ENCODE measurements around the gene TMEM121. TPM values are rescaled to one million over a fixed set of nuclear protein-coding genes. Genes with fewer than 3 reads are reported as not detected.

The TMEM121 gene
- total RNA-seq, 4 donors from 2014 or later, result 3.9 to 6.7 (median 5.2) TPM

DNA sequence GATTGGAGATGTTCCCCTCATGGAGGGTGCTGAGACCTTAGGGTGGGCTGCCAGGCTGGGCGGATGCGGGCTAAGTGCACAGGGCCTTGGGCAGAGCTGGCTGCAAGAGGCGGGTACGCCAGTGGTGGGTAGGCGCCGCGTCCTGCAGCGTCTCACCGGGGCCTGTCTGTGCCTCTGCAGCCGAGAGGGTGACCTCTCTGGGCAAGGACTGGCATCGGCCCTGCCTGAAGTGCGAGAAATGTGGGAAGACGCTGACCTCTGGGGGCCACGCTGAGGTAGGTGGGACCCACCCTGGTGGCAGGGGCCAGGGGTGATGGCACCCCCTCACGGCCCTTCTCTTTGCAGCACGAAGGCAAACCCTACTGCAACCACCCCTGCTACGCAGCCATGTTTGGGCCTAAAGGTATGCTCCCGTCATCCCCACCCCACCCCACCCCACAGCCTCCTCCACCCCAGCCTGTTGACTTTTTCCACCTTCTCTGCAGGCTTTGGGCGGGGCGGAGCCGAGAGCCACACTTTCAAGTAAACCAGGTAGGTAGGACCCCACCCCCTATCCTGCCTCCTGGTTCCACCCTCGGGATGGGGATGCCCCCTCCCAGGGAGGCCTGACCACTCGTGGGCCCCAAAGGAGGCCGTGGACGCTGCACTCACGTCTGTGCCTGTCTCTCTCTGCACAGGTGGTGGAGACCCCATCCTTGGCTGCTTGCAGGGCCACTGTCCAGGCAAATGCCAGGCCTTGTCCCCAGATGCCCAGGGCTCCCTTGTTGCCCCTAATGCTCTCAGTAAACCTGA, 38.2 kb upstream of the TMEM121 start:
- H3K27me3 ChIP-seq, result no peaks in the 10 kb centered on the region
- peak overlapping the region; percentile 70 to 97 (median 94) for H3K27ac ChIP-seq
- TF ChIP-seq, protein P1, sequence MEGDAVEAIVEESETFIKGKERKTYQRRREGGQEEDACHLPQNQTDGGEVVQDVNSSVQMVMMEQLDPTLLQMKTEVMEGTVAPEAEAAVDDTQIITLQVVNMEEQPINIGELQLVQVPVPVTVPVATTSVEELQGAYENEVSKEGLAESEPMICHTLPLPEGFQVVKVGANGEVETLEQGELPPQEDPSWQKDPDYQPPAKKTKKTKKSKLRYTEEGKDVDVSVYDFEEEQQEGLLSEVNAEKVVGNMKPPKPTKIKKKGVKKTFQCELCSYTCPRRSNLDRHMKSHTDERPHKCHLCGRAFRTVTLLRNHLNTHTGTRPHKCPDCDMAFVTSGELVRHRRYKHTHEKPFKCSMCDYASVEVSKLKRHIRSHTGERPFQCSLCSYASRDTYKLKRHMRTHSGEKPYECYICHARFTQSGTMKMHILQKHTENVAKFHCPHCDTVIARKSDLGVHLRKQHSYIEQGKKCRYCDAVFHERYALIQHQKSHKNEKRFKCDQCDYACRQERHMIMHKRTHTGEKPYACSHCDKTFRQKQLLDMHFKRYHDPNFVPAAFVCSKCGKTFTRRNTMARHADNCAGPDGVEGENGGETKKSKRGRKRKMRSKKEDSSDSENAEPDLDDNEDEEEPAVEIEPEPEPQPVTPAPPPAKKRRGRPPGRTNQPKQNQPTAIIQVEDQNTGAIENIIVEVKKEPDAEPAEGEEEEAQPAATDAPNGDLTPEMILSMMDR (IDR thresholded peaks at IDR 0.05), result no peak
- TF ChIP-seq EP300 (IDR thresholded peaks at IDR 0.05) (no peak), POLR2AphosphoS5 (IDR thresholded peaks at IDR 0.05) (no peak), POLR2A (IDR thresholded peaks at IDR 0.05) (no peak)
- no peak for ATAC-seq
- WGBS, 2 donors (ENCODE audit: low coverage in 1 of 2), result no CpG with 5 or more reads among the region's 26 CpGs
- H3K4me3 ChIP-seq, result peak overlapping the region; percentile 28 to 61
- peaks cover 0 to 8% of the 10 kb centered on the region in 2 donors for H3K36me3 ChIP-seq
- H3K4me1 ChIP-seq, result peaks cover 0 to 88% (median 65%) of the 10 kb centered on the region in 3 donors
- H3K9me3 ChIP-seq, result no peaks in the 10 kb centered on the region

DNA sequence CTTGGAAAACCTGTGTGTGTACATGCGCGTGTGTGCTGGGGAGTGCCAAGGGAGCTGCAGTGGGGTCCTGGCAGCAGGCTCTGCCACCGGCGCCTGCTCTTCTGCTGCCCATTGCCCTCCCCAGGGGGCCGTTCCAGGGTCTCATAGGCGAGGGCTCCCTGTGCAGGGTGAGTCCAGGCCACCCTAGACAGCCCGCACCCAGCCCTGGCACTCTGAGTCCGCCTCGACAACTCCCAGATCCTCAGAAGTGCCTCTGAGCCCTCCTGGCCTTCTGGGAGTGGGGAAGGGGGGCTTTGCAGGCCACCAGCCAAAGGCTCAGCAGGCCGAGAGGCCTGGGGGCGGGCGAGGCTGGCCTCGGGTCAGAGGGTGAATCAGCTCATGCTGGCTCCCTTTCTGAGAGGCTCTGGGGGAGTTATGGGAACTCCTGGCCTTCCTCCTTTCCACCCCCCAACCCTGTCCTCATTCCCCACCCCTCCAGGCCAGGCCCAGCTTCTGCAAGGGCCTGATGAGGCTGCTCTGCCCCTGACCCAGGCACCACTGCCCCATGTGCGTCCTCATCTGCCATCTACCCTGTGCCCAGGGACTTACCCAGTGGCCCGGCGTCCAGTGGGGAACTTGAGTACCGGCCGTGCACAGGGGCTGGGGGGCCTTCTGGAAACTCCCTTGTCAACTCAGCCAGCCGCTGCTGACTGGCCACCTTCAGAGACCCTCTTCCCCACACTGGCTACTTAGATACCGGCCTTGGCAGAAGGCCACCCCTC, 37.4 kb upstream of the TMEM121 start:
- Histone ChIP-seq H3K27me3 (no peaks in the 10 kb centered on the region), H3K4me1 (peaks cover 0 to 80% (median 57%) of the 10 kb centered on the region in 3 donors), H3K4me3 (peak overlapping the region in 1 of 2 donors; percentile 61), H3K36me3 (peaks cover 0 to 12% of the 10 kb centered on the region in 2 donors), H3K27ac (peak overlapping the region; percentile 85 to 97 (median 94)), H3K9me3 (no peaks in the 10 kb centered on the region)
- no peak for ATAC-seq
- WGBS, 2 donors (ENCODE audit: low coverage in 1 of 2), result 20% methylated on average over 4 of the region's 20 CpGs; no CpG with 5 or more reads in 1 of the 2 donors
- TF ChIP-seq POLR2A (IDR thresholded peaks at IDR 0.05) (no peak), POLR2AphosphoS5 (IDR thresholded peaks at IDR 0.05) (no peak), EP300 (IDR thresholded peaks at IDR 0.05) (no peak)
- TF ChIP-seq, protein P1 (IDR thresholded peaks at IDR 0.05), result no peak

DNA sequence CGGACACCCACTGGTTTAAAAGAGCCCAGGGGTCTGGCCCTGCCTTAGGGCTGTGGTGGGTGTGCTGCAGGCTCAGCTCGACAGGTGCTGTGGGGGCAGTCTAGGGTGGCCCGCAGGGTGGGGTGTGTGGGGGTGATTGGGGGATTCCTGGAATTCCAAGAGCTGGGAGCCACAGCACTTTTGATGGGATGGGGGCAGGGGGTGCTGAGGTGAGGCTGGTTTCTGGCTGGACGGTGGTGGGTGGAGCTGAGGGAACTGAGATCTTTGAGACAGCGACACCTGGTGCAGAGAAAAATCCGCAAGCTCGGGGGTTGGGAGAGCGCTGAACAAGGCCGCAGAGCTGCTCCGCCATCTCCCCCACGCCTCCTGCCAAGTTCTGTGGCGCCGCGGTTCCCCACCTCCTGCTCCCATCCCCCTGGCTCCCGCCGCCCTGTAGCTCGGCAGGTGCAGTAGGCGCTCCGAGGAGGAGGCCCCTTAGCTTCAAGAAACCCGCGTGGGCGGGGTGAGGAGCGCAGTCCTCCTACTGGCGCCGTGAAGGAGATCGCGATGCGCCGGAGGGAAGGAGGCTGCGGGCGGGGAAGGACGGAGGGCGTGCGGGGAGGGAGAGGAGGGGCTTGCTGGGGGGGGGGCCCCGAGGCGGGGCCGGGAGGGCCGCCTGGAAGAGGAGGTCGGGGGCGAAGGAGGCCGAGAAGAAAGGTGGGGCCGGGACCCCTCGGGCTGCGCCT, 36.7 kb upstream of the TMEM121 start:
- Histone ChIP-seq H3K9me3 (no peaks in the 10 kb centered on the region), H3K27ac (peak overlapping the region; percentile 85 to 97 (median 94)), H3K4me3 (peak overlapping the region; percentile 51 to 61), H3K36me3 (peaks cover 0 to 12% of the 10 kb centered on the region in 2 donors), H3K27me3 (no peaks in the 10 kb centered on the region), H3K4me1 (peaks cover 0 to 73% (median 50%) of the 10 kb centered on the region in 3 donors)
- WGBS, 2 donors (ENCODE audit: low coverage in 1 of 2), result 0% methylated on average over 1 to 9 of the region's 44 CpGs
- peak; percentile 15 for ATAC-seq
- no peak for TF ChIP-seq EP300 (IDR thresholded peaks at IDR 0.05)
- TF ChIP-seq, protein P1 (IDR thresholded peaks at IDR 0.05), result peak in 3 of 4 experiments; percentile 78

DNA sequence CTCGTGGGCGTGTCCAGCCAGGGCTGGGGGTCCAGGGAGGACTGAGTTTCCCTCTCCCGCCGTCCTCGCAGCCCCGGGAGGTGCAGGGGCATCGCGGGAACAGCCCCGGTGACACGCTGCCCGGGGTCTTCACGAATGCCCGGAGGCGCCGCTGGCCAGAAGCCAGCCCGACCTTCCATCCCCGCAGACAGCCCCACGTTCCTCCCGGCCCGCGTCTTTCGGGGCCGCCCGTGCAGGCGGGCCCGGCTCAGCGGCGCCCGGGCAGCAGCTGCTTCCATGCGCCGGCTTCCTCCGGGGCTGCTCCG, 36.2 kb upstream of the TMEM121 start:
- Histone ChIP-seq H3K27me3 (no peaks in the 10 kb centered on the region), H3K27ac (peak overlapping the region; percentile 85 to 97 (median 94)), H3K4me1 (peaks cover 0 to 68% (median 44%) of the 10 kb centered on the region in 3 donors), H3K9me3 (no peaks in the 10 kb centered on the region), H3K4me3 (peak overlapping the region; percentile 51 to 61), H3K36me3 (peaks cover 0 to 12% of the 10 kb centered on the region in 2 donors)
- TF ChIP-seq POLR2A (IDR thresholded peaks at IDR 0.05), result no peak
- TF ChIP-seq EP300 (IDR thresholded peaks at IDR 0.05), result no peak
- TF ChIP-seq, protein P1 (IDR thresholded peaks at IDR 0.05), result no peak
- no peak for TF ChIP-seq POLR2AphosphoS5 (IDR thresholded peaks at IDR 0.05)
- no CpG with 5 or more reads among the region's 33 CpGs for WGBS, 2 donors (ENCODE audit: low coverage in 1 of 2)
- ATAC-seq, result peak; percentile 4
